Lower leg skin (tissue), 3 donors: ENCODE measurements around the gene SLC35B4.

Source experiments
- CTCF ChIP-seq, 3 donors: fragments of 450-650 bp; IDR thresholded peaks; one replicate each; pipeline ENCODE4 v1.5.1; 2016; ENCODE audit warnings: antibody characterized with exemption in 3 of 3, mild to moderate bottlenecking in 3 of 3, moderate library complexity in 2 of 3
- POLR2A ChIP-seq, 2 donors: fragments of 450-650 bp; IDR thresholded peaks; one replicate each; pipeline ENCODE4 v1.6.1; 2016 to 2017; ENCODE audit warnings: antibody characterized with exemption in 2 of 2, mild to moderate bottlenecking in 1 of 2, moderate library complexity in 1 of 2

- TF ChIP-seq POLR2A (IDR thresholded peaks at IDR 0.05) (no peak), CTCF (IDR thresholded peaks at IDR 0.05) (no peak)
Observed at GRCh38 chr7:134284011-134284410, 32.7 kb downstream of the SLC35B4 start.
